OCI-LY1 (cell line): ENCODE measurements around the gene DPH7.
A peak's percentile ranks its signal among the peaks of the same experiment; 100 is the strongest.

Experiments used
- H2AFZ ChIP-seq: fragments of 200-600 bp; sonication (generic), shearing (Covaris generic); 2 replicates; pipeline ENCODE4 v1.6.0; 2014; ENCODE audit warnings: antibody characterized with exemption, mild to moderate bottlenecking, low read length
- H3F3A ChIP-seq: fragments of 200-600 bp; sonication (generic), shearing (Covaris generic); 2 replicates; pipeline ENCODE4 v1.6.0; 2014; ENCODE audit warnings: mild to moderate bottlenecking, antibody characterized with exemption, low read length, moderate library complexity; ENCODE audit not compliant: insufficient read depth
- H3K27ac ChIP-seq: fragments of 200-600 bp; sonication (generic); 2 replicates; pipeline ENCODE4 v1.5.1; 2014; ENCODE audit warnings: low read length, mixed run types, mild to moderate bottlenecking, low read depth; ENCODE audit not compliant: poor library complexity, severe bottlenecking
- H3K27me3 ChIP-seq: fragments of 200-600 bp; sonication (generic); 2 replicates; pipeline ENCODE4 v1.6.0; 2014; ENCODE audit warnings: antibody characterized with exemption, mild to moderate bottlenecking, low read length, moderate library complexity; ENCODE audit not compliant: insufficient read depth
- H3K36me3 ChIP-seq: fragments of 200-600 bp; sonication (generic); 2 replicates; pipeline ENCODE4 v1.6.1; 2014; ENCODE audit warnings: mild to moderate bottlenecking, antibody characterized with exemption, low read length, moderate library complexity, mixed read lengths; ENCODE audit not compliant: insufficient read depth
- H3K4me1 ChIP-seq: fragments of 200-600 bp; sonication (generic); 2 replicates; pipeline ENCODE4 v1.5.1; 2014; ENCODE audit warnings: mild to moderate bottlenecking, low read length, moderate library complexity; ENCODE audit not compliant: insufficient read depth, severe bottlenecking
- H3K4me2 ChIP-seq: fragments of 200-600 bp; sonication (generic), shearing (Covaris generic); 2 replicates; pipeline ENCODE4 v1.6.1; 2014; ENCODE audit warnings: low read length
- H3K4me3 ChIP-seq: fragments of 200-600 bp; sonication (generic); 2 replicates; pipeline ENCODE4 v1.5.1; 2014; ENCODE audit warnings: low read length, low read depth, mild to moderate bottlenecking, mixed read lengths; ENCODE audit not compliant: poor library complexity, severe bottlenecking
- H3K79me2 ChIP-seq: fragments of 200-600 bp; shearing (Covaris generic); 2 replicates; pipeline ENCODE4 v1.6.1; 2016; ENCODE audit warnings: mixed run types, low read length, mixed read lengths; ENCODE audit not compliant: insufficient read depth
- H3K9ac ChIP-seq: fragments of 200-600 bp; sonication (generic), shearing (Covaris generic); 2 replicates; pipeline ENCODE4 v1.6.1; 2014; ENCODE audit warnings: mild to moderate bottlenecking, low read length, mixed read lengths
- H3K9me2 ChIP-seq: fragments of 200-600 bp; sonication (generic), shearing (Covaris generic); 2 replicates; pipeline ENCODE4 v1.6.1; 2014; ENCODE audit warnings: low read depth, mild to moderate bottlenecking, low read length, mixed read lengths
- H3K9me3 ChIP-seq: fragments of 200-600 bp; shearing (Covaris generic); 2 replicates; pipeline ENCODE4 v1.6.1; 2014; ENCODE audit warnings: low read length, mixed read lengths
- H4K20me1 ChIP-seq: fragments of 200-600 bp; sonication (generic), shearing (Covaris generic); 2 replicates; pipeline ENCODE4 v1.6.0; 2016; ENCODE audit warnings: mild to moderate bottlenecking, low read length; ENCODE audit not compliant: insufficient read depth
- EZH2 ChIP-seq: fragments of 200-600 bp; sonication (generic), shearing (Covaris generic); IDR thresholded peaks from 2 replicates; pipeline ENCODE4 v1.8.0; 2017; ENCODE audit warnings: borderline replicate concordance, mixed run types, mild to moderate bottlenecking, antibody characterized with exemption, low read length, moderate library complexity, mixed read lengths
- TF ChIP-seq, protein P1 (sequence below): fragments of 200-600 bp; sonication (generic), shearing (Covaris generic); IDR thresholded peaks from 2 replicates; pipeline ENCODE4 v1.5.1; 2017; ENCODE audit warnings: mild to moderate bottlenecking, antibody characterized with exemption, low read length, moderate library complexity, mixed read lengths

DPH7 gene

DNA sequence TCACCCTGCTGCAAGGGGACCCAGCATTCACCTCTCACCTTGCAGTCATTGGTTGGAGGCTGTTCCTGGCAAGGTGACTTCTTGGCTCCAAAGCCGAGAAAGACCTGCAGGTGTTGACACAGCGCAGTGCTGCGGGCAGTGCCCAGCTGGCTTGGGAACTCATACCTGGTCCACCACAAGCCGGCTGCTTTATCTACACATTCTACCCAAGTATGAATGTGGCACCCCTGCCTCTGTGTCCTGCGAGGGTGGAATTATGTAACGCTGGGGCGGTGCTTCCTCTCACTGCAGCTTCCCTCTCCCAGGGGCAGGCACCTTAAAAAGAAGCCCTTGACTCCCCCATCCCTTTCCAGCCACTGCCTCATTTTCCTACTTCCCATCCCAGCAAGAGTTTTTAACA lies 14.0 kb upstream of the DPH7 start:
- peaks cover 14% of the 10 kb centered on the region for H3K36me3 ChIP-seq
- no peaks in the 10 kb centered on the region; the same call in 1 of the 2 replicates for H3K27me3 ChIP-seq
- H3K79me2 ChIP-seq: no peaks in the 10 kb centered on the region; the same call in 1 of the 2 replicates
- no peak overlapping the region for H2AFZ ChIP-seq
- no peaks in the 10 kb centered on the region for H3F3A ChIP-seq
- H3K9ac ChIP-seq: no peak overlapping the region
- H3K9me3 ChIP-seq: no peaks in the 10 kb centered on the region
- H3K27ac ChIP-seq: no peak overlapping the region
- H3K4me1 ChIP-seq: peaks cover 24% of the 10 kb centered on the region
- no peaks in the 10 kb centered on the region for H3K9me2 ChIP-seq
- no peak overlapping the region for H3K4me3 ChIP-seq
- H3K4me2 ChIP-seq: no peak overlapping the region
- no peaks in the 10 kb centered on the region for H4K20me1 ChIP-seq
- no peak for TF ChIP-seq EZH2
- TF ChIP-seq, protein P1, sequence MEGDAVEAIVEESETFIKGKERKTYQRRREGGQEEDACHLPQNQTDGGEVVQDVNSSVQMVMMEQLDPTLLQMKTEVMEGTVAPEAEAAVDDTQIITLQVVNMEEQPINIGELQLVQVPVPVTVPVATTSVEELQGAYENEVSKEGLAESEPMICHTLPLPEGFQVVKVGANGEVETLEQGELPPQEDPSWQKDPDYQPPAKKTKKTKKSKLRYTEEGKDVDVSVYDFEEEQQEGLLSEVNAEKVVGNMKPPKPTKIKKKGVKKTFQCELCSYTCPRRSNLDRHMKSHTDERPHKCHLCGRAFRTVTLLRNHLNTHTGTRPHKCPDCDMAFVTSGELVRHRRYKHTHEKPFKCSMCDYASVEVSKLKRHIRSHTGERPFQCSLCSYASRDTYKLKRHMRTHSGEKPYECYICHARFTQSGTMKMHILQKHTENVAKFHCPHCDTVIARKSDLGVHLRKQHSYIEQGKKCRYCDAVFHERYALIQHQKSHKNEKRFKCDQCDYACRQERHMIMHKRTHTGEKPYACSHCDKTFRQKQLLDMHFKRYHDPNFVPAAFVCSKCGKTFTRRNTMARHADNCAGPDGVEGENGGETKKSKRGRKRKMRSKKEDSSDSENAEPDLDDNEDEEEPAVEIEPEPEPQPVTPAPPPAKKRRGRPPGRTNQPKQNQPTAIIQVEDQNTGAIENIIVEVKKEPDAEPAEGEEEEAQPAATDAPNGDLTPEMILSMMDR: no peak

DNA sequence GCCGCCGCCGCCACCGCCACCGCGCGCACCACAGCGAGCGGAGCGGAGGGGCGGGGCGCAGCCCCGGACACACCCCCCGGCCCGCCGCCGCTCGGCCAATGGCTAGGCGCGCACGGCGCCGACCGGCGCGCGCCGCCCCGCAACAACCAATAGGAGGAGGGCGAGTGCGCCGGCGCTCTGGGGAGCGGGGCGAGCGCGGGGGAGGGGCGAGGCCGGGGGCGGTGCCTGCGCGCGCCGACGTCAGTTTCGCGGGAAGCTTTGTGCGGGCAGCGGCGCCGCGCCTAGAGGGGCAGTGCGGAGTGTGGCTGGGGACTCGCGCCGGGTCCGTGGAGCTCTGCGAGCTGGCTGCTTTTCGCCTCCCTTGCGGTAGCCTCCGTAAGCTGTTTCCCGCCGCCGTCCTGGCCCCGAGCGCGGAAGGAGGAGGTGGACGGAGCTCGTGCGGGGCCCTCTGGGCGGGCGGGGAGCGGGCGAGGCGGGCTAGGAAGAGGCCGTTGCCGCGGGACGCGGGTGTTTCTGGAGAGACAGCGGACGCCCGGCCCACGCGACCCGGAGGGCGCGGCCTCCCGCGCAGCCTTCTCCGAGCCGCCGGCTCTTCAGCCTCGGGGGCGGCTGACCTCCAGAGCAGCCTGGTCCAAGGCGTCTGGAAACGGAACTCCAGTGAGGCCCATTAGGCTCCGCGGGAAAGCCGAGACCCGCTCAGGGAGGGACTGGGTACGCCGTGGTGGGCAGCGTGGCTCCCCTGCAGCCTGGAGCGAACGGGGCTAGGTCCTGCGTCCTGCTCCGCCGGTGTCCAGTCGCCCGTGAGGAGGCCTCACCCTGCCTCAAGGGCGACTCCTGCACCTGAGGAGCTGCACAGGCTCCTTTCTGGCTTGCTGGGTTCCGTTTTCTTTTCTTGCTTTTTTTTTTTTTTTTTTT lies 12.0 kb upstream of the DPH7 start, which contains the start of gene ZMYND19:
TSS of gene ZMYND19 (minus strand) at position 44 of the 915 bp plus-strand sequence. CDS start 249 bp downstream, outside the sequence.
- Histone ChIP-seq H3K9me3 (no peaks in the 10 kb centered on the region), H4K20me1 (no peaks in the 10 kb centered on the region), H3K9me2 (no peaks in the 10 kb centered on the region), H3K4me3 (peak within 1 kb of the TSS; percentile 88), H2AFZ (no peak within 1 kb of the TSS), H3K4me1 (peaks cover 24% of the 10 kb centered on the region), H3K36me3 (peaks cover 34% of the 10 kb centered on the region), H3F3A (no peaks in the 10 kb centered on the region), H3K4me2 (peak within 1 kb of the TSS; percentile 99), H3K27me3 (no peaks in the 10 kb centered on the region; the same call in 1 of the 2 replicates), H3K27ac (peak within 1 kb of the TSS; percentile 41), H3K79me2 (no peaks in the 10 kb centered on the region; the same call in 1 of the 2 replicates), H3K9ac (peak within 1 kb of the TSS; percentile 85)
- TF ChIP-seq, protein P1: no peak
- TF ChIP-seq EZH2: no peak

DNA sequence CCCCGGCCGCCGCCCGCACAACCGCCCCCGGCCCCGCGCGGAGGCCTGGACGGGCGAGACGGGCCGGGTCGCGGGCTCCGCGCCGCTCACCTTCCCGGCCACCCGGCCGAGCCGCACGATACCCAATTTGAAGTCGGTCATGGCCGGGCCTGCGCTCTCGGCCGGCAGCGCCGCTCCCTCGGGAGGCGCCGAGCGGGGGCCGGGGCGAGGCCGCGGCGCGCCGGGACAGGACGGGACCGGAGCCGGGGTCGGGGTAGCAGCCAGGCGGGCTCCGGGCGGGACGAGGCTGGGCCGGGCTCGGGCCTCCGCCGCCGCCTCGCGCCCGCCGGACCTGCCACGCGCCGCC lies 11.4 kb upstream of the DPH7 start:
- no peaks in the 10 kb centered on the region for H4K20me1 ChIP-seq
- H3K27ac ChIP-seq: no peak overlapping the region
- TF ChIP-seq, protein P1: no peak
- no peak for TF ChIP-seq EZH2
- H3F3A ChIP-seq: no peaks in the 10 kb centered on the region
- H3K4me3 ChIP-seq: peak overlapping the region; percentile 88
- peaks cover 39% of the 10 kb centered on the region for H3K36me3 ChIP-seq
- H3K27me3 ChIP-seq: no peaks in the 10 kb centered on the region; the same call in 1 of the 2 replicates
- H3K9me3 ChIP-seq: no peaks in the 10 kb centered on the region
- peak overlapping the region; percentile 85; the same call in 1 of the 2 replicates for H3K9ac ChIP-seq
- peaks cover 24% of the 10 kb centered on the region for H3K4me1 ChIP-seq
- H3K4me2 ChIP-seq: no peak overlapping the region
- H3K79me2 ChIP-seq: no peaks in the 10 kb centered on the region; the same call in 1 of the 2 replicates
- no peaks in the 10 kb centered on the region for H3K9me2 ChIP-seq
- H2AFZ ChIP-seq: no peak overlapping the region
